Ishikawa (cell line): ENCODE results near the gene KLK10.

ENCODE experiments used
- CEBPB ChIP-seq: IDR thresholded peaks from 2 replicates; pipeline ENCODE4 v1.6.1; 2012
- CREB1 ChIP-seq: IDR thresholded peaks from 2 replicates; pipeline ENCODE4 v1.6.1; 2012; ENCODE audit warnings: low read depth
- EGR1 ChIP-seq: IDR thresholded peaks from 2 replicates; pipeline ENCODE4 v1.6.1; 2012
- EP300 ChIP-seq: IDR thresholded peaks from 2 replicates; pipeline ENCODE4 v1.6.1; 2012; ENCODE audit warnings: borderline replicate concordance
- FOXM1 ChIP-seq: IDR thresholded peaks from 2 replicates; pipeline ENCODE4 v1.6.1; 2012; ENCODE audit warnings: low read depth, borderline replicate concordance
- NFIC ChIP-seq: IDR thresholded peaks from 2 replicates; pipeline ENCODE4 v1.6.1; 2012
- RAD21 ChIP-seq: IDR thresholded peaks from 2 replicates; pipeline ENCODE4 v1.6.1; 2012; ENCODE audit warnings: low read depth
- TAF1 ChIP-seq: IDR thresholded peaks from 2 replicates; pipeline ENCODE4 v1.6.1; 2012; ENCODE audit warnings: low read depth, mild to moderate bottlenecking
- TCF12 ChIP-seq: IDR thresholded peaks from 2 replicates; pipeline ENCODE4 v1.6.1; 2012; ENCODE audit warnings: low read depth
- TEAD4 ChIP-seq: IDR thresholded peaks from 2 replicates; pipeline ENCODE4 v1.6.1; 2012
- YY1 ChIP-seq: IDR thresholded peaks from 2 replicates; pipeline ENCODE4 v1.6.1; 2012; ENCODE audit warnings: low read depth
- ZBTB7A ChIP-seq: IDR thresholded peaks from 2 replicates; pipeline ENCODE4 v1.6.1; 2012; ENCODE audit warnings: low read depth
- TF ChIP-seq, protein P1 (sequence below): IDR thresholded peaks from 2 replicates; pipeline ENCODE4 v1.6.1; 2012
- TF ChIP-seq, protein P2 (sequence below): IDR thresholded peaks from 2 replicates; pipeline ENCODE4 v1.6.1; 2012
- TF ChIP-seq, protein P3 (sequence below): IDR thresholded peaks from 2 replicates; pipeline ENCODE4 v1.6.1; 2012; ENCODE audit warnings: low read depth, mild to moderate bottlenecking

KLK10 gene

DNA sequence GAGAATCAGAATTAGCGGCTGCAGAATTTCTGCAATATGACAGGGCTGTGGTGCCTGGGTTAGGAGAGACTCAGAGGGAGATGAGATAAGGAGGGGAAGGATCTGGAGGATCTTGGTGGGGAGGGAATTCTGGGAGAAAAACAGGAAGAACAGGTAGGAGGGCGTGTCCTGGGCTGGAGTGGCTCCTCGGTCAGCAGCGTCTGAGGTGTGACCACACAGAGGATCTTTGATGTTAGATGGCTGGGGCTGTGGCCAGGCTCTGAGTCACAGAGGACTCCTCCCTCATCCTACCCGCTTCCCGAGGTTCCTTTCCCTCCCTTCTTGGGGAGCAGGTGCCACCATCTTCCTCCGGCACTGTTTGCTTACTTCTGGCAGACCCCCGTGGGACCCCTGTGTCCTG, 43.7 kb downstream of the KLK10 start:
- TF ChIP-seq TAF1 (no peak), CEBPB (no peak), TCF12 (no peak), ZBTB7A (no peak), TEAD4 (no peak), FOXM1 (no peak)

DNA sequence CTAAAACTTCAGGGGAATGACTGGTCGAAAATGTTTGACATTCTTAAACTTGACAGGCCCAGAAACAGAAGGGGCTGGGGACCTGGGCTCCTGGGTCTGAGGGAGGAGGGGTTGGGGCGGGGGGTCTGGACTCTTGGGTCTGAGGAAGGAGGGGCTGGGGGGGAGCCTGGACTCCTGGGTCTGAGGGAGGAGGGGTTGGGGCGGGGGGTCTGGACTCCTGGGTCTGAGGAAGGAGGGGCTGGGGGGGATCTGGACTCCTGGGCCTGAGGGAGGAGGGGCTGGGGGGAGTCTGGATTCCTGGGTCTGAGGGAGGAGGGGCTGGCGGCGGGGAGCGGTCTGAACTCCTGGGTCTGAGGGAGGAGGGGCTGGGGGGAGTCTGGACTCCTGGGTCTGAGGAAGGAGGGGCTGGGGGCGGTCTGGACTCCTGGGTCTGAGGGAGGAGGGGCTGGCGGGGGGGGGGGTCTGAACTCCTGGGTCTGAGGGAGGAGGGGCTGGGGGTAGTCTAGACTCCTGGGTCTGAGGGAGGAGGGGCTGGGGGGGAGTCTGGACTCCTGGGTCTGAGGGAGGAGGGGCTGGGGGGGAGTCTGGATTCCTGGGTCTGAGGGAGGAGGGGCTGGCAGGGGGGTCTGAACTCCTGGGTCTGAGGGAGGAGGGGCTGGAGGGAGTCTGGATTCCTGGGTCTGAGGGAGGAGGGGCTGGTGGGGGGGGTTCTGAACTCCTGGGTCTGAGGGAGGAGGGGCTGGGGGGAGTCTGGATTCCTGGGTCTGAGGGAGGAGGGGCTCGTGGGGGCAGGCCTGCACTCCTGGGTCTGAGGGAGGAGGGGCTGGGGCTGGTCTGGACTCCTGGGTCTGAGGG, 44.6 kb downstream of the KLK10 start:
- TF ChIP-seq ZBTB7A = no peak
- TF ChIP-seq, protein P1, sequence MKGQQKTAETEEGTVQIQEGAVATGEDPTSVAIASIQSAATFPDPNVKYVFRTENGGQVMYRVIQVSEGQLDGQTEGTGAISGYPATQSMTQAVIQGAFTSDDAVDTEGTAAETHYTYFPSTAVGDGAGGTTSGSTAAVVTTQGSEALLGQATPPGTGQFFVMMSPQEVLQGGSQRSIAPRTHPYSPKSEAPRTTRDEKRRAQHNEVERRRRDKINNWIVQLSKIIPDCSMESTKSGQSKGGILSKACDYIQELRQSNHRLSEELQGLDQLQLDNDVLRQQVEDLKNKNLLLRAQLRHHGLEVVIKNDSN = no peak
- no peak for TF ChIP-seq RAD21
- TF ChIP-seq EGR1 = no peak
- TF ChIP-seq CEBPB = no peak
- TF ChIP-seq, protein P2, sequence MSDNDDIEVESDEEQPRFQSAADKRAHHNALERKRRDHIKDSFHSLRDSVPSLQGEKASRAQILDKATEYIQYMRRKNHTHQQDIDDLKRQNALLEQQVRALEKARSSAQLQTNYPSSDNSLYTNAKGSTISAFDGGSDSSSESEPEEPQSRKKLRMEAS = no peak
- TF ChIP-seq, protein P3, sequence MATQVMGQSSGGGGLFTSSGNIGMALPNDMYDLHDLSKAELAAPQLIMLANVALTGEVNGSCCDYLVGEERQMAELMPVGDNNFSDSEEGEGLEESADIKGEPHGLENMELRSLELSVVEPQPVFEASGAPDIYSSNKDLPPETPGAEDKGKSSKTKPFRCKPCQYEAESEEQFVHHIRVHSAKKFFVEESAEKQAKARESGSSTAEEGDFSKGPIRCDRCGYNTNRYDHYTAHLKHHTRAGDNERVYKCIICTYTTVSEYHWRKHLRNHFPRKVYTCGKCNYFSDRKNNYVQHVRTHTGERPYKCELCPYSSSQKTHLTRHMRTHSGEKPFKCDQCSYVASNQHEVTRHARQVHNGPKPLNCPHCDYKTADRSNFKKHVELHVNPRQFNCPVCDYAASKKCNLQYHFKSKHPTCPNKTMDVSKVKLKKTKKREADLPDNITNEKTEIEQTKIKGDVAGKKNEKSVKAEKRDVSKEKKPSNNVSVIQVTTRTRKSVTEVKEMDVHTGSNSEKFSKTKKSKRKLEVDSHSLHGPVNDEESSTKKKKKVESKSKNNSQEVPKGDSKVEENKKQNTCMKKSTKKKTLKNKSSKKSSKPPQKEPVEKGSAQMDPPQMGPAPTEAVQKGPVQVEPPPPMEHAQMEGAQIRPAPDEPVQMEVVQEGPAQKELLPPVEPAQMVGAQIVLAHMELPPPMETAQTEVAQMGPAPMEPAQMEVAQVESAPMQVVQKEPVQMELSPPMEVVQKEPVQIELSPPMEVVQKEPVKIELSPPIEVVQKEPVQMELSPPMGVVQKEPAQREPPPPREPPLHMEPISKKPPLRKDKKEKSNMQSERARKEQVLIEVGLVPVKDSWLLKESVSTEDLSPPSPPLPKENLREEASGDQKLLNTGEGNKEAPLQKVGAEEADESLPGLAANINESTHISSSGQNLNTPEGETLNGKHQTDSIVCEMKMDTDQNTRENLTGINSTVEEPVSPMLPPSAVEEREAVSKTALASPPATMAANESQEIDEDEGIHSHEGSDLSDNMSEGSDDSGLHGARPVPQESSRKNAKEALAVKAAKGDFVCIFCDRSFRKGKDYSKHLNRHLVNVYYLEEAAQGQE = no peak
- TF ChIP-seq YY1 = no peak
- TF ChIP-seq EP300 = no peak
- TF ChIP-seq NFIC = no peak
- TF ChIP-seq TCF12 = no peak
- no peak for TF ChIP-seq TEAD4
- no peak for TF ChIP-seq TAF1
- TF ChIP-seq CREB1 = no peak
- TF ChIP-seq FOXM1 = no peak

DNA sequence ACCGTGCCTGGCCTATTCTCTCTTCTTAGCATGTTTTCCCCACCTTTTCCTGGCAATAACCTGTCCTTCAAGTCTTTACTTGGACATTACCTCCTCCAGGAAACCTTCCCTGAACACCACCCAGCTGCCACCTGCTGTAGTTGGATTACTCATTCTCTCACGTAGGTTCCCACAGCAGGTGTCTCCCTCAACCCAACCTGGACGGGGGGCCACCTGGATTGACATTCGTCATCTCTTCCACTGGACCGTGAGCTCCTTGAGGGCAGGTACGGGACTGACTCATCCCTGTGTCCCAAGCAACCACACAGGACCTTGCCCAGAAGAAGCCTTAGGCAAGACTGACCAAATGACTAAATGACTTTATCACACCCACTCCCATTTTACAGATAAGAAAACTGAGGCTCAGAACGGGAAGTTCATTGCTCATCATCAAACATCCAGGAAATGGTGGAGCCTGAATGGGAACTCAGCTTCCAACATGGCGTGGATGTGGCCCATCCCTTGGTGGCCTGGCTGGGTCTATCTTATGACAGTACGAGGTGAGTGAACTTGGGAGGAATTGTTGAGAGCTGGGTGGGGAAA, 46.6 kb downstream of the KLK10 start:
- TF ChIP-seq TCF12 (no peak), RAD21 (no peak), YY1 (no peak), TAF1 (no peak), ZBTB7A (no peak), TEAD4 (no peak), EGR1 (no peak), CREB1 (no peak), FOXM1 (no peak), NFIC (no peak), CEBPB (no peak), EP300 (no peak)
- TF ChIP-seq, protein P2 = no peak
- TF ChIP-seq, protein P3 = no peak
- TF ChIP-seq, protein P1 = no peak

DNA sequence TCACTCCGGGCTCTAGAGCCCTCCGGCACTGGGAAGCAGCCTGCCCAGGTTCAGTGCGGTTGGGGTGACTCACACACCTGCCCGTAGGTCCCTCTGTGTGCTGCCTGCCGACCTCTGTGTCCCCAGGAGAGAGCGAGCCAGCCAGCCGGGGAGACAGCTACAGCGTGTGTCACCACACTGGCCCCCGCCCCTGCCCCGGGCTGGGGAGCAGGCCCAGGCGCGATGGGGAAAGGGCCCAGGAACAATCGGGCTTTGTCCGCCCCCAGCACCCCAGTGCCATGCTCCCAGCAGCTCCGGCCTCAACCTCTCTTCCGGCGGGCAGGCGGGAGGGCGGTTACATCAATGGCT, 50.1 kb downstream of the KLK10 start, which contains the start of gene KLK6:
TSS of gene KLK6 (minus strand) at position 179 of the 348 bp plus-strand sequence. CDS start 1,487 bp downstream, outside the sequence.
- TF ChIP-seq EGR1 (no peak), TEAD4 (no peak), TCF12 (no peak), FOXM1 (no peak), ZBTB7A (no peak), CREB1 (no peak), RAD21 (no peak), TAF1 (no peak), EP300 (no peak), YY1 (no peak), CEBPB (no peak)
- TF ChIP-seq, protein P2 = no peak
- TF ChIP-seq, protein P3 = no peak
- TF ChIP-seq, protein P1 = no peak
